GM11168 (cell line): ENCODE data around the gene C16orf90.

ENCODE experiments used
- in situ Hi-C: fragments of 300-500 bp; cut with MboI; formaldehyde crosslinking; loops from one replicate; pipeline ENCODE4 v1.12.0; 2022; ENCODE audit warnings: low sequenced_read_pairs; ENCODE audit not compliant: unreplicated experiment

Gene C16orf90

DNA sequence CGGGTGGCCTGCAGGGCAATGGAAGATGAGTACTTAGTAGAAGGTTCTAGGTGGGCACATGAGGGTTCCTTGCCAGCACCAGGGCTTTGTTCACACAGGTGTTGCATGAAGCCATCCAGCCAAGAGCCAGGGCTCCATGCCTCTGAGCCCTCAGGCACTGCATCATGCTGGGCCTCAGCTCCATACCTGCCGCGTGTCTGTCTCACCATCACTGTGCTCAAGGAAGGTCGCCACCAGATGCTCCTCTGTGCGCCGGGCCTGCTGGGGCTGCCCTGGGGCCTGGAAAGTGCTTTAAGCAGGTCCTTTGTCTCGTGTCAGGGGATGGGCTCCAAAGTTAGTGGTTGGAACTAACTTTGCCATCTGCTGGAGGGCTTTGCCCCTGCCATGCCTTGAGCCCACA lies 25.6 kb downstream of the C16orf90 start:
- in situ Hi-C loops: no loop called here

DNA sequence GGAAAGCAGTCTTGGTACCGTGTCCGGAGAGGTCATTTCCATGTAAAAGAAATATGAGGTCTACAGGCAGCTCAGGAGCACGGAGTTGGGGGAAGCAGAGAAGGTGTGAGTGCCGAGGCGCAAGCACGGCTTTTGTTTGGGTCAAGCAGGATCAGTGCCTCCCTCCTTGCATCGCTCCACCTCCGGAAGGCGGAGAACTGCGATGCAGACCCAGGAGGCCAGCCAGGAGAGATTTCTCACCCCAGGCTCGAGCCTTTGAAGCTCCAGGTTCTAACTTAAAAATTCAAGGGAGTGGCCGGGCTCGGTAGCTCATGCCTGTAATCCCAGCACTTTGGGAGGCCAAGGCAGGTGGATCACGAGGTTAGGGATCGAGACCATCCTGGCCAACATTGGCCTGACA lies 26.8 kb downstream of the C16orf90 start:
- in situ Hi-C loops: no loop called here

DNA sequence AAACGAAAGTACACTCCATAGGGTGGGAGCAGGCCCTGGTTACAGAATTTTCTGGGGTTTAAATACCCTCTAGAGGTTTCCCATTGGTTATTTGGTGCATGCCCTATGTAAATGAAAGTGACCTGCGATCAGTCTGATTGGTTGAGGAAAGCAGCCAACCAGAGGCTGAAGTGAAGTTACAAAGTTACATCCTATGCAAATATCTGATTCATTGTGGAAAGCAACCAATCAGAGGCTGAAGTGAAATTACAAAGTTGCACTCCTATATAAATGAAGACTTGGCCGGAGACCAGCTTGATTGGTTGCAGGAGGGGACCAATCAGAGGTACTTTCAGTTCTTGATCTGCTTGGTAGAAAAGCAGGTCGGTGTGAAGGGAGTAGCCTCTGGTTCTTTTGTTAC lies 27.4 kb downstream of the C16orf90 start:
- in situ Hi-C loops: no loop called here

DNA sequence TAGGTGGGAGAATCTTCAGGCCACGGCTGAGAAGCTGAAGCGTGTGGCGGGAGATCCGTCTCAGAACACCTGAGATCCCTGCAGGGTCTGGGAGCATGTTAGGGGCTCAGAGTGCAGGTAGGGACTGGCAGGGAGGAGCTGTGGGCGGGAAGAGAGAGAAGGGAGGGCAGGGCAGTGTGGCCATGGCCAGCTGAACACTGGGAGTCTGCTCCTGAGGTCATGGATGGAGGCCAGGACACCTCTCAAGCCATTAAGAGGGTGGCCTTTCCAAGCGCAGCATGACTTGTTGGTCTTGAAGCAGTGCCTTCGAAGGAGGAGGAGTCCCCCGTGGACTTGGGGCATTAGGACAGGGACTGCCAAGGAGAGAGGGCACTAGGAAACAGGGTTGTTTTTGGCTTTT lies 28.1 kb downstream of the C16orf90 start:
- in situ Hi-C loops: no loop called here

DNA sequence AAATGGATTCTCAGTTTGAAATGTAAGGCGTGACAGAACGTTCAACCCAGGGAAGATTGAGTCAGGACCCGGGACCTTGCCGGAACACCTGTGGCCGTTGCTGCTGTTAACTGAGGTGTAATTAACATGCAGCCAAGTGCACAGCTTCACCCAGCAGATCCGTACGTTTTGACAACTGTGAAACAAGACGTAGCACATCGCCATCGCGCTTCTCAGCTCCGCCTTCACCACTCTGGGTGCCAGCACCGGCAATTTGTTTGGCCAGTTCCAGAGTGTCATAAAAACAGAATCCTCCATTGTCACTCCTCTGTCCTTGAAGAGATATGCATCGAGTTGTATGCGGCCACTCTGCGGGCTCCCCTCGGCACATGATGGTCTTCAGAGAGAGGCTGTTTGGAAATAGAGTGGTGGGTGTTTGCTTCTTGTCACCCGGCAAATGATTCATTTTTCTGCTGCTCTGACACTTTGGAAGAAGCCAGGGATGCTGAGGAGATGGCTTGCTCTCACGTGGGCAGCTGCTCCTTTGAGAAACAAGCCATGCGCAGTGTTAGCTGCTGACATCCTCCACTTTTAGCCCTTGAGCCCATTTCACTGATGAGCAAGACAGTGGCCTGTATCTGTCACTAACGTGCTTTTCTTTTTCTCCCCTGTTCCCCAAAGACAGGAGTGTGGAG lies 29.2 kb downstream of the C16orf90 start:
- in situ Hi-C loops: no loop called here

DNA sequence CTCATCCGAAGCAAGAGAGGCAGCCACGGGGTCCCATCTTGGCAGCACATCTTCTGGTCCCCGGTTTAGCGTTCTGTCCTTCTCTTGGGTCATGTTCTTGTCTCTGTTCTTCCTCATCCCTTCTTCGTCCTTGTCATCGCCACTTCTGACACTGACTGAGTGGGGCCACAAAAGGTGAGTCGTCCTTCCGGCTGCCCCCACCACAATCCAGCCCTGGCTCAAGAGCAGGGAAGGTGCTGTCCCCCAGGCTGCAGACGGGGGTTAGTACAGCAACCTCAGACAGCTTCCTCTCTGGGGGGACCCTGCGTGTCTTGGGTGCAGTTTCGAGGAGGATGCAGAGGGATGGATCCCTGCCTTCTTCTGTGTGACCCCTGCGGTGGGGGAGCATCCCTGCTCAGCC lies 30.0 kb downstream of the C16orf90 start:
- in situ Hi-C loops: no loop called here

DNA sequence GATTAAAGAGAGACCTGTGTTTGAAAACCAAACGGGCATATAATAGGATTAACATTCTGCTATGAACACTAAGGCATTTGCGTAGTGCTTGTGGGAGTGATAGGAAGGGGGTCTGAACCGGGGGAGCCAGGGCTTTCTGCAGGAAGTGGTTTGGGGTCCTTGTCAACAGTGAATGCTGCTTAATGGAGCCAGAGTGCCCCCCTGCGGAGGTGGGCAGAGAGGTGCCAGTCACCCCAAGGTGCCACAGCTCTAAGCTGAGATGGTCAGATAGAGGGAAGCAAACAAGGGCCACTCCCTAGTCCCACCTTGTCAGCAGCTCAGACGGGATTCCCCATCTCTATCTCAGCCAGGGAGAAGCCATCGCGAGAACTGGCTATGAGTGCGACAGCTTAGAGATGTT lies 34.1 kb downstream of the C16orf90 start:
- in situ Hi-C loops: no loop called here

DNA sequence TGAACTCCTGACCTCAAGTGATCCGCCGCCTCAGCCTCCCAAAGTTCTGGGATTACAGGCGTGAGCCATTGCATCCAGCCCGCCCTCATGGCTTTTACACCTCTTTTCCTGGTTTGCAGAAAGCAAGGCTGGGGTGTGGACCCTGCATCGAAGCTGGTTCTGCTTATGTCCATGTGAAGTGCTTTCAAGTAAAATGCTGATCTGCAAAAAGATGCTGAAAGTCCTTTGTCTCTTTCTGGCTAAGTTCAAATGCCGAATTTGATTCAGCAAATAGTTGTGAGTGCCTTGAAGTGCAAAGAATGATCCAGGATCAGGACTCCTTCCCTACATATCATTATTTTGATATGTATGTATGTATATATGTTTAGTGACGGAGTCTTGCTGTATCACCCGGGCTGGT lies 34.7 kb downstream of the C16orf90 start:
- in situ Hi-C loops: no loop called here

DNA sequence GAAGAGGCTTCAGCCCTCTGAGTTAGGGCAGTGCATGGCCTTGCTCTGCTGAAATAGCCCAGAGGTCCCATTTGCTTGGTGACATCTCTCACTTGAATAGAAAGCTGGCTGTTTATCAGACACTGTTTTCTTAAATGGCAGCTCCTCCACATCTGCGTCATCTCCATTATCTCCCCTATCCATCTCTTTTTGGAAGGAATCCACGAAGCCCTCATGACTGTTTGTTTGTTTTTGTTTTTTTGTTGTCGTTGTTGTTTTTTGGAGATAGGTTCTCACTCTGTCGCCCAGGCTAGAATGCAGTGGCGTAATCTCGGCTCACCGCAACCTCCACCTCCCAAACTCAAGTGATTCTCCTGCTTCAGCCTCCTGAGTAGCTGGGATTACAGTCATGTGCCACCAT lies 35.2 kb downstream of the C16orf90 start:
- in situ Hi-C loops: no loop called here

DNA sequence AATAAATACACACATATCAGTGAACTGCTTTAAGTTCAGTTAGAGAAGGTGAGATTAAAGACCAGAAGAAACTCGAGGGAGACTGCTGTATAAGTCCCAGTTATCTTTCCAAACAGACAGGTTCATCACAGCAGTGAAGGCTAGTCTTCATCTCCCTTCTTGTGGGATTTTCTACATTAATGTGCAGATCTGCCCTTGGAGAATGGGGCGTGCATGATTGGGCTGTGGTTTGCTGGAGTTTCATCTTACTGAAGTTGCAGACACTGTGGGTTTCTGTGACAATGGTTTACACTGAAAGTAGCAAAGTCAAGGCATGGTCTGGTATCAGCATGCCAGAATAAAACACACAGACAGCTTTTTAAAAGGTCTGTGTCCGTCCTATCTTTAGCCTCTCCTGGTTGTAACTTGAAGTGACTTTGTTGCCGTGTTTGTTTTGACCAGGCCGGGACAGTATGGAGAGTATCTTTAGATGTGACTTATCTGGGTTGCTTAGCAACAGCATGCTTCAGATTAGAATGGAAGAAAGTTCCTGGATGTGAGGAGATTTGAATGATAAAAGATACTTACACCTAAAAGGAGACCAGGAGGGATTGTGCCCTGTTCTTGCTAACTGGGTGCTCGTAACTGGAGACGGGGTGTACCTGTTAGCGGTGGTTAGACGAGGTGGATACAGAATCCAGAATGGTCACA lies 35.7 kb downstream of the C16orf90 start:
- in situ Hi-C loops: no loop called here

DNA sequence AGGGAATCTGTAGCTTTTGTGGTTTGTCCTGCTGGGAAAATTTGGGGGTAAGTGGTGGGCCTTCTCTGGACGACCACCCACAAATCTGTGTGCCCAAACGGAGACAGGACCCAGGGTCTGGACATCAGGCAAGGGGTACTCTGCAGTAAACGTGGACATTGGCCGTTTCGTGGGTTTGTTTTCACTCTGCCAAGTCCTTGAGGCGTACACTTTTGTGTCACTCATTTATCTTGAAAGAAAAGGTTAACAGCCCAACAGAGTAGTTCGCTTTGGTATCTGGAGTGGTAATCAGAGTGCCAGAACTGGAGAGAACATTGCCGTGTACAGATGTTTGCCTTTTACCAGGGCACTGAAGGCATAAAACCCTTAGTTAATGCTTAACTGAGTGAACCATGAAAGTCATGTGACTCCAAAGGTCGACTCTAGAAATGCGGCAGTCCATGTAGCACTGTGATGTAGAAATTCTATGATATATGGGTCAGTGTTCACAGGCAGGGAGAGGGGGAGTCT lies 36.4 kb downstream of the C16orf90 start:
- in situ Hi-C loops: no loop called here

DNA sequence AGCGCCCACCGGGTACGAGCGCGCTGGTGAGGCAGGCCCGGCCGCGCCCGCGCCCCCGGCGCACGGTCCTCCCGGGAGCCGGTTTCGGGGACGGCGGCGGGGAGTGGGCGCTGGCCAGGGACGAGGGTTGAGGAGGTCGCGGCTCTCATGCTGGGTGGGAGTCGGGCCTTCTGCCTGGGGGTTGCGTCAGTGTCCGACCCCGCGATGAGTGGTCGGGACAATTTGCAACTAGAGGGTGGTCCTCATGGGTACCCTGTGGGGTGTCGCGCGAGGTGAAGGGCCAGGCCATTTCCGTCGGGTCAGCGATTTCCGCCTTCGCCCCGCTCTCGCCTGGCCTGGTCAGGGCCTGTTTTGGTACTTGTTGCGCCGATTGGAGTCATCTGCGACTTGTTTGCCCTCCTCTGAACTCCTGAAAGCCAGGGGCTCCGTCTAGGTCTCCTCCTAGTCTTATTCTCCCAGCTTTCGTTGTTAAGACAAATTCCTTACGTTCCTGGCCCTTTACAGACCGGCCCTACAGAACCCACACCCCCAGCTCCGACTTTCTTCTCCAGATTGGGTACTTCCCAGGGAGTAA lies 36.9 kb downstream of the C16orf90 start:
- in situ Hi-C loops: no loop called here

DNA sequence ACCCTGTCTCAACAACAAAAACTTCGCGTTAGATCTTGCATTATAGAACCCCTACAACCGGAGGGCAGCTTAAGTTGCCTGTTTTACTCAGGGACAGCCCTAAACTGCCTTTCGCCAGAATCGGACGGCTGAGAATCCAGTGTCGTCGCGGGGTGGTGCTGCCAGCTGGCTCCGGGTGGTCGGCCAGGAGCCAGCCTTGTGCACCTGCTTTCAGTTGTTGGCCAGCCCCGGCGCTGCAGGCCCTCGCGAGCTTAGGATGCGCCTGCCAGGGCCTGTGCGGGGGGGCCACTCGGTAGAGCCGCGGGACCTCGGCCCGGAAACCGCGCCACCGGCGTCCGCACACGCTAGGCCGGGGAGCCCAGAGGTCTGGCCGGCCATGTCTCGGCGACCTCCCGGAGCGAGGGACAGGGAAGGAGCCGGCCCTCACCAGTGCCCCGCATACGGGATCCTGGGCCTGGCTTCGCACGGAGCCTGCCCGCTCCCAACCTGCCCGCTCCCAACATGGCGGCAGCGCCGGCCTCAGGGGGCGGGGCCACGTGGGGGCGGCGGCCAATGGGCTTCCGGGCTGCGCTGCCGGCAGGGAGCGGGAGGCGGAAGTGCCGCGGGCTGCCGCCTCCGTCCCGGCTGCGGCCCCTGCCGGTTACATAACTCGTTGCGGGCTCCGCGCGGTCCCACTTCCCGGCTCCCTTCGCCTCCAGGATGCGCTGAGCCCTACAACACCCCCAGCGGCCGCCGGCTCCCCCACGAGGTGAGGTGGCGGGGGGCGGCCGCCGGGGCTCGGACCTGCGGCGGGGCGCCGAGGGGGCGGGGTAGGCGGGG lies 37.6 kb downstream of the C16orf90 start:
- in situ Hi-C loops: no loop called here

DNA sequence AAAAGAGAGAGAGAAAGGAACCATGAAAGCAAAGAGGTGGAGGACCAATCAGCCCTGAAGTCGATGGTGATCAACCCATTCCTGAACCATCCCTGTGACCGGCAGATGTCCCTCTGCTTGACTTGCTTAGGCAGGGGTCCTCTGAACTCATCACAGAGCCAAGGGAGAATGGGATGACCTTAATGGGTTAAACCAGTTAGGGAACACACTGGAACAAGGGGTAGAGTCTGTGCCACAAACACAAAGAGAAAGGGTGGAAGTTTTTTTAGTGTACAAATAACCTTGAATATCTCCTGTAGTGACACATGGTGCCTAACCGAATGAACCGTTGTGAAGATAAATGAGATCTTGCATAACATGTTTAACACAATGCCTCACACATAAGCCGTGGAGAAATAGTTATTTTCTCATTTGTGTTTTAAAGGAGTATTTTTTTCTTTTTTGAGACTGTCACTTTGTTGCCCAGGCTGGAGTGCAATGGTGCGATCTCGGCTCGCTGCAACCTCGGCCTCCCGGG lies 40.6 kb downstream of the C16orf90 start:
- in situ Hi-C loops: no loop called here

DNA sequence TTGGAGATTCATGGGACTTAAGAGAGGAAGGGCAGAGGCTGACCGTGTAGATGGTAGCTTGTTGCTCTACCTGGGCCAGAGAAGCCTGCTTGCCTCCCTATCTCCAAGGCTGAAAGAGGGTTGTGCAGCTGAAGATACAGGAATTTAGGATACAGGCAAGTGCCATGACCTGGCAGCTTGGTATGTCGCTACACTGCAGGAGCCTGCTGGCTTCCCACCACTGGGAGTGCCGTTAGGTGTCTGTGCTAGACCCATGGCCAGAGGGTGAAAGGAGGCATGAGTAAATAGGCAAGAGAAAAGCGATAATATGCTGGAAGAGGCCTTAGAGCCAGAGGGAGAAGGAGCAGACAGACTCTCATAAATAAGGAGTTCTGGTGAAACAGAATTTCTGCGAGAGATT lies 41.2 kb downstream of the C16orf90 start:
- in situ Hi-C loops: no loop called here

DNA sequence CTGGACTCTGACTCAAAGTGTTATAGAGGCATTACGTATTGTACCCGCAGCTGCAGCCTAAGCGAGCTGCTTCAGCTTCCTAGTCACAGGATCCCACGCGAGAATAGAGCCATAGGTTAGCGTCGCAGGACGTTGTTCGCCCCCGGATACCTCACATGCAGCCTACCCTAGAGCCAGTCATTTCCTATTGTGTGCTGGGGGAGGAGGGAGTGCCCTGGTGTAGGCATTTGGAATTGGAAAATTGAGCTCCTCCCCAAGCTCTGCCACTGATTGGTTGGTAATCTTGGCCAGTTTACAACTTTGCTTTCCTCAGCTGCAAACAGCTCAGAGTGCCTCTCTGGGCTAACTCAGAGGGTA lies 51.3 kb downstream of the C16orf90 start:
- in situ Hi-C loops: no loop called here
